CD4-positive, alpha-beta T cell treated with Interleukin-2 at 100 ng/mL for 4 hours (primary cell): ENCODE data around the gene TKTL1.
A peak's percentile ranks its signal among the peaks of the same experiment; 100 is the strongest.
"Not testable (repeated sequence)": the region's sequence is repeated elsewhere in the genome, so short reads cannot be mapped to it uniquely, and the experiment has no call there.

Experiments used
- DNase-seq: peaks from one replicate; pipeline ENCODE4 v3.0.0-alpha.2; 2020; ENCODE audit warnings: low spot score

The TKTL1 gene, protein sequence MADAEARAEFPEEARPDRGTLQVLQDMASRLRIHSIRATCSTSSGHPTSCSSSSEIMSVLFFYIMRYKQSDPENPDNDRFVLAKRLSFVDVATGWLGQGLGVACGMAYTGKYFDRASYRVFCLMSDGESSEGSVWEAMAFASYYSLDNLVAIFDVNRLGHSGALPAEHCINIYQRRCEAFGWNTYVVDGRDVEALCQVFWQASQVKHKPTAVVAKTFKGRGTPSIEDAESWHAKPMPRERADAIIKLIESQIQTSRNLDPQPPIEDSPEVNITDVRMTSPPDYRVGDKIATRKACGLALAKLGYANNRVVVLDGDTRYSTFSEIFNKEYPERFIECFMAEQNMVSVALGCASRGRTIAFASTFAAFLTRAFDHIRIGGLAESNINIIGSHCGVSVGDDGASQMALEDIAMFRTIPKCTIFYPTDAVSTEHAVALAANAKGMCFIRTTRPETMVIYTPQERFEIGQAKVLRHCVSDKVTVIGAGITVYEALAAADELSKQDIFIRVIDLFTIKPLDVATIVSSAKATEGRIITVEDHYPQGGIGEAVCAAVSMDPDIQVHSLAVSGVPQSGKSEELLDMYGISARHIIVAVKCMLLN

GRCh38 chrX:154295664-154296310, at the start of gene TKTL1:
TSS of gene TKTL1 (plus strand) at chrX:154295795. CDS start at chrX:154295860, 65 bp downstream.
- no peak for DNase-seq

- not testable (repeated sequence) for DNase-seq
Observed at GRCh38 chrX:154247377-154248045, 48.1 kb upstream of the TKTL1 start.

GRCh38 chrX:154248076-154248475, 47.5 kb upstream of the TKTL1 start:
- not testable (repeated sequence) for DNase-seq

DNA sequence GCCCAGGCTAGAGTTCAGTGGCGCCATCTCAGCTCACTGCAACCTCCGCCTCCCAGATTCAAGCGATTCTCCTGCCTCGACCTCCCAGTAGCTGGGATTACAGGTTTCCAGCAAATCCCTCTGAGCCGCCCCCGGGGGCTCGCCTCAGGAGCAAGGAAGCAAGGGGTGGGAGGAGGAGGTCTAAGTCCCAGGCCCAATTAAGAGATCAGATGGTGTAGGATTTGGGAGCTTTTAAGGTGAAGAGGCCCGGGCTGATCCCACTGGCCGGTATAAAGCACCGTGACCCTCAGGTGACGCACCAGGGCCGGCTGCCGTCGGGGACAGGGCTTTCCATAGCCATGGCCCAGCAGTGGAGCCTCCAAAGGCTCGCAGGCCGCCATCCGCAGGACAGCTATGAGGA, 38.3 kb upstream of the TKTL1 start, which contains the start of gene OPN1MW3:
Gene OPN1MW3, plus strand, starts transcription at position 301 of the 400 bp plus-strand sequence. Its CDS starts 38 bp downstream, at position 339.
- not testable (repeated sequence) for DNase-seq

GRCh38 chrX:154258711-154259110, 36.9 kb upstream of the TKTL1 start:
- not testable (repeated sequence) for DNase-seq

DNA sequence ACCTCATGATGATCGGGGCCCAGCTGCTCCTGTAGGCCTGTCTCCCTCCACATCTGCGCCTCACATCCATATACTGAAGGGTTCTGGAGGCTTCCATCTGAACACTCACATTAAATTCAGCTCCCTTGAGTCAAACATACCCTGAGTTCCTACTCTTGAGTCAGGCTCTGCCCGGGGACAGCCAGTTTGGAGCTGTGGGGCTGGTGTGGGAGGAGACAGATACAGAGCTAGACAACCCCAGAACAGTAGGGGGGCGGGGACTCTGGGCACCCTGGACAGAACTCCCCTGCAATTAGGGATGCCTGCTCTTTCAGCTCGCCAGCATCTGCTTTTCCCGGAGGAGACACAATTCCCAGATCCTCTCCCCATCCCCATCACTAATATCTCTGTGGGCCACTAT, 32.5 kb upstream of the TKTL1 start:
- DNase-seq: not testable (repeated sequence)

GRCh38 chrX:154269245-154269644, 26.4 kb upstream of the TKTL1 start:
- DNase-seq: not testable (repeated sequence)

- DNase-seq: not testable (repeated sequence)
Observed at GRCh38 chrX:154284489-154285338, 10.9 kb upstream of the TKTL1 start.

DNA sequence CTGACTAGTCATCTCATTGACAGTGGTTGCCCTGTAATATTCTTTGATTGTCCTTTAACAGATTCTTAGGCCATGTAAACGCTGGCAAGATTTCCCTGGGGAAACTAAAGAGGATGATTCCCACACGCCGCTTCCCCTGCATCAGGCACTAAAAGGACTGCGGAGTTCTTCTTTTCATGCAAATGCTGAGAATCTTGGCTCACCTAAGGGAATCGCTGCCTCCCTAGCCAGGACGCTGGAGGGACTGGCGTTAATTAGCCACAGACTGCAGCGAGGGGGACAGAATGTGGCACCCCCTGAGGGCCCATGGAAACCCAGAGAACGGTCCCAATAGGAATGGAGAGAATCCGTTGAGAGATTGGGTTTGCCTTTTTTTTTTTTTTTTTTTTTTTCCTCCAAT, 9.2 kb upstream of the TKTL1 start:
- DNase-seq: not testable (repeated sequence)

GRCh38 chrX:154294791-154295574, 612 bp upstream of the TKTL1 start, which contains the start of gene TEX28:
TSS of gene TEX28 (minus strand) at chrX:154295124. CDS start at chrX:154292117, 3,007 bp downstream.
- no peak for DNase-seq

- no peak for DNase-seq
Observed at GRCh38 chrX:154296731-154297130, 1.1 kb downstream of the TKTL1 start.

DNA sequence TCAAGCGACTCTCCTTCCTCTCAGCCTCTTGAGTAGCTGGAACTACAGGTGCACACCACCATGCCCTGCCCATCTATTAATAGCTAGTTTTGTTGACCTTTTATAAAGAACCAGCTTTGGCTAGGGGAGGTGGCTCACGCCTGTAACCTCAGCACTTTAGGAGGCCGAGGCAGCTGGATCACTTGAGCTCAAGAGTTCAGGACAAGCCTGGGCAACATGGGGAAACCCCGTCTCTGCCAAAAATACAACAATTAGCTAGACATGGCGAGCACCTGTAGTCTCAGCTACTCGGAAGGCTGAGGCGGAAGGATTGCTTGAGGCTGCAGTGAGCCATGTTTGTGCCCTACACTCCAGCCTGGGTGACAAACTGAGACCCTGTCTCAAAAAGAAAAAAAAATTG, 2.7 kb downstream of the TKTL1 start:
- DNase-seq: no peak

DNA sequence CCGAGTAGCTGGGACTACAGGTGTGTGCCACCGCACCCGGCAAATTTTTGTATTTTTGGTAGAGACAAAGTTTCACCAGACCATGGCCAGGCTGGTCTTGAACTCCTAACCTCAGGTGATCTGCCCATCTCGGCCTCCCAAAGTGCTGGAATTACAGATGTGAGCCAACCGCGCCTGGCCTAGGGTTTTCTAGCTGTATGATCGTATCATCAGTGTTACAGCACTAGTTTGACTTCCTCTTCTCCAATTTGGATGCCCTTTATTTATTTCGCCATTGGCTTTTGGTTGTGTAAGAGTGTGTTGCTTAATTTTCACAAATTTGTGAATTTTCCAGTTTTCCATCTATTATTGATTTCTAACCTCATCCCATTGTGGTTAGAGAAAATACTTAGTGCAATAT, 5.2 kb downstream of the TKTL1 start:
- DNase-seq: no peak

GRCh38 chrX:154302998-154303397, 7.4 kb downstream of the TKTL1 start:
- DNase-seq: not testable (repeated sequence)

GRCh38 chrX:154303476-154303875, 7.9 kb downstream of the TKTL1 start:
- DNase-seq: no peak

DNA sequence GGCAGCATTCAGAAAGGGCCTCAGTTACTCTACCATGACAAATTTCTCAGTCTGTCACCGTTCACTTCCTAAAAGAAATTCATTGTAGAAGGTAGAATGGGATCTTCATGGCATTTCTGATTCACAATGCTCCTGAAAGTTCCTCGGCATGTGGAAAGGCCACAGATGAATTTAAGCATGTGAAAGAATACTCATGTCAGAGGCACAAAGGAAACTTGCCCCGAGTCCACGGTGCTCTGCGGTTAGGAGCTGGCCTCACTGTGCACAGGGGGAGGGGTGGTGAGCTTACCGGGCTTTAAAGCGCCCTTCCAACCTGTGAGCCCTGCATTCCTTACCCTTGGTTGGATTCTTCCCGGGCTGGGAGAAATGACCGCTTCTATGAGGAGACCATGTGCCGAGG, 9.3 kb downstream of the TKTL1 start:
- DNase-seq: no peak

GRCh38 chrX:154305541-154306205, 10.1 kb downstream of the TKTL1 start:
- DNase-seq: no peak

DNA sequence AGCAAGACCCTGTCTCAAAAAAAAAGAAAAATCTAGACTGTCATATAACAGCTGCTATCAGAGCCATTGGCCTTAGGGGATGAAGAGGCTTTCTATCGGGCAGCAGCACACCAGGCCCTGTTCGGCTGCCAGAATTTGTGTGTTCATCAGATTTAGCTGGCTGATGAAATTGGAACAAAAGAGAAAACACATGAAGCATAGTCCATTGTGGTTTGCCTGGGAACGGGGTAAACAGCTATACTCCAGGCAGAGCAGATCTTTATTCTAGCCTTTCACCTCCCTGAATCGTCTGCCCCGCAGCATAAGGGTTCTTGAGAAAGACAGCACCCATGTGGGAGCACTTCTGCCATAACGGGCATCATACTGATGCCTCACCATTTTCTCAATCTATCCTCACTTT, 11.6 kb downstream of the TKTL1 start:
- no peak for DNase-seq

DNA sequence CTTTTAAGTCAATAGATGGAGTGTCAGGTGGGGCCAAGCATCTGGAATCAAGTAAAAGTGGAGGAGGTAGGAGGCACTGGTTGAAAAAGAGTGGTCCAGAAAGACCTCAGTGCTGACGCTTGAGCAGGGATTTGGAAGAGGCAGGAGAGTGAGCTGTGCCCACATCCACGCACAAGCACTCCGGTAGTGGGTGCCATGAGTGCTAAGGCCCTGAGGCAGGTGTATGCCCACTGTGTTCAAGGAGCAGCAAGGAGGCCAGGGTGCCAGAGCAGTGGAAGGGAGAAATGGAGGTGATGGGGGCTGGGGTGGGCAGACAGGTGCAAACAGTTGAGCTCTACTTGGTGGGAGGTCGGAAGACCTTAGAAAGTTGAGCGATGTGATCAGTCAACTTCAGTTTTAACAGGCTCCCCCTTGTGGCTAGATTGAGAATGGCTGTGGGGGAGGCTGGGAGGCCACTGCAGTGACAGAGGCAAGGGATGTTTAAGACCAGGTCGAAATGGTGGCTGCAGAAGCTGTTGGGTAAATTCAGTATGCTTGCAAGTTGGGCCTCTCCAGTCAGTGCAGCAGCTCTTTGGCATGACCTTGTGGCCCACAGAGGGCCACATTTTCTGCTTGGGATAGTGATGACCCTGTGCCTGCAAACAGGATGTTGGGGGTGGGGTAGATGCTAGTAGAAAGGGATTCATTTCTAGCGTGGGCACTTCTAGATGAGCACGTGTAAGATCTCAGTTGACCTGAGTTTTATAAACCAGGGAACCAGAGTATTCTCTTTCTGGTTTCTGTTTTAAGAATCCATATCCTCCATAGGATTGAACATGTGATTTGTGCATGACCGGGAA, 12.7 kb downstream of the TKTL1 start:
- DNase-seq: peak; percentile 84
